Adrenal gland (tissue), 12 donors: ENCODE measurements around the gene CDC25C. TPM values are rescaled to one million over a fixed set of nuclear protein-coding genes. Genes with fewer than 3 reads are reported as not detected.
A peak's percentile ranks its signal among the peaks of the same experiment; 100 is the strongest.

Source experiments
- DNase-seq, 7 donors: peaks; one replicate each; pipeline ENCODE4 v3.0.0-alpha.2; 2019 to 2020
- H3K27ac ChIP-seq, 5 donors: fragments of 200-600 bp; sonication (generic) in 4 of 5; 1 replicate in 3 of 5; 2 replicates in 2 of 5; pipeline versions ENCODE4 v1.5.1 to v1.8.0; 2016 to 2020; ENCODE audit warnings: mild to moderate bottlenecking in 1 of 5
- H3K27me3 ChIP-seq: fragments of 200-600 bp; 2 replicates; pipeline ENCODE4 v1.8.0; 2021
- H3K36me3 ChIP-seq, 2 donors: fragments of 200-600 bp; replicated peaks in 1 of 2; 1 replicate in 1 of 2; 2 replicates in 1 of 2; pipeline versions ENCODE4 v1.5.1 to v1.8.0; 2018 to 2022
- H3K4me1 ChIP-seq, 2 donors: fragments of 200-600 bp; replicated peaks in 1 of 2; 1 replicate in 1 of 2; 2 replicates in 1 of 2; pipeline versions ENCODE4 v1.5.1 to v1.8.0; 2018 to 2021
- H3K4me3 ChIP-seq, 4 donors: fragments of 200-600 bp; sonication (generic) in 3 of 4; one replicate each; pipeline ENCODE4 v1.5.1; 2016 to 2018
- H3K9me3 ChIP-seq, 3 donors: fragments of 200-600 bp; sonication (generic) in 1 of 3; replicated peaks in 1 of 3; 1 replicate in 2 of 3; 2 replicates in 1 of 3; pipeline versions ENCODE4 v1.5.1 to v1.8.0; 2016 to 2021
- CTCF ChIP-seq, 6 experiments: fragments of 450-650 bp in 4 of 6; fragments of 200-600 bp in 2 of 6; sonication (generic) in 1 of 6; IDR thresholded peaks; 1 replicate in 5 of 6; 2 replicates in 1 of 6; pipeline versions ENCODE4 v1.5.1 to v1.8.0; 2016 to 2021; ENCODE audit warnings: antibody characterized with exemption in 6 of 6, mild to moderate bottlenecking in 2 of 6, moderate library complexity in 1 of 6
- POLR2A ChIP-seq, 2 donors: fragments of 450-650 bp; IDR thresholded peaks; one replicate each; pipeline ENCODE4 v1.6.1; 2017; ENCODE audit warnings: antibody characterized with exemption in 2 of 2, mild to moderate bottlenecking in 2 of 2, moderate library complexity in 1 of 2
- WGBS, 4 donors: extraction: QIAGEN DNeasy Blood & Tissue Kit in 2 of 4; methylation state at CpG; one replicate each; pipeline versions ENCODE4 v1.1.5 to v1.1.7; 2013 to 2017; 5-methylcytosine and 5-hydroxymethylcytosine counted together
- intact Hi-C, 2 donors: fragments of 100-400 bp; cut with DNase I; formaldehyde crosslinking; loops; one replicate each; pipeline versions ENCODE4 v1.14.1 to v1.15.0; 2022 to 2023
- polyA plus RNA-seq, 3 donors: library from polyadenylated mRNA; stranded (reverse); fragments of 200-250 nt in 2 of 3; fragments of 350-450 nt in 1 of 3; fragmentation: Illumina TruSeq in 1 of 3; extraction: RNeasy Lipid Tissue Mini Kit (QIAGEN cat#74804) in 1 of 3; gene quantifications; one replicate each; pipeline ENCODE4 v1.2.3, GENCODE V29; 2013 to 2014
- total RNA-seq, 9 donors: library from RNA; depleted of rRNA in 4 of 9; stranded (reverse); fragments of >200 nt in 4 of 9; fragments of 120-200 nt in 1 of 9; fragmentation: NEBNext Ultra II Directional in 1 of 9; extraction: Animal tissue kit (Norgen Biotek cat#: 25700) in 1 of 9; gene quantifications; one replicate each; pipeline versions ENCODE4 v1.1.0 to v1.2.4, GENCODE V29; 2013 to 2023
- donor health status: healthy with polysubstance abuse.
- donor health status: Bipolar disorder and iron deficiency.
- donor health status: DM: yes; HTN: yes; CAD: no.
- donor health status: DM: no; HTN: no; CAD: no.
- donor health status: DM: no; HTN: no; CAD: no.
- donor health status: DM: yes; HTN: yes; CAD: no.

Gene CDC25C
- total and polyA plus RNA-seq, 12 donors: 0.24 to 5.2 (median 0.32) TPM; not detected in 4

DNA sequence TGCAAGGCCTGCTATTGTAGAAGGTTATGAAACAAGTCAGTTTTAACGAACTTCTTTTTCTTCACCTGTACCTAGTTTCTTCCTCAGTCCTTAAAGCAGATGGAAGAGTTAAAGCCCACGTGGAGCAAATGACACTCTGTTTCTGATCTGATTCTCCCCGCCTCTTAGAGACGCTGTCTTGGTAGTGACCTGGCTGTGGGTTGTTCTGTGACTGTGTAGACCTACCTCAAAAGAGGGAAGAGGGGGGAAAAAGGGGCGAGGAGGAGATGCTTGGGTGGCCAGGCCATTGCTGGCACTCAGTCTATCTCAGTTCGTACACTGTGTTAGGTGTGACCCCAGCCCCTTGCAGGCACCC is 57.8 kb downstream of the CDC25C start:
- H3K4me3 ChIP-seq: peak overlapping the region in 1 of 4 donors; percentile 58
- no peaks in the 10 kb centered on the region for H3K36me3 ChIP-seq
- H3K27ac ChIP-seq: no peak overlapping the region
- peaks cover 4% of the 10 kb centered on the region for H3K27me3 ChIP-seq
- peaks cover 0 to 9% of the 10 kb centered on the region in 2 donors for H3K4me1 ChIP-seq
- no peak for DNase-seq
- no peaks in the 10 kb centered on the region for H3K9me3 ChIP-seq
- 44 to 57% (median 52%) methylated on average over 6 of the region's 6 CpGs for WGBS, 4 donors
- intact Hi-C loops: no loop called here
- TF ChIP-seq POLR2A (IDR thresholded peaks at IDR 0.05) (no peak), CTCF (IDR thresholded peaks at IDR 0.05) (no peak)

DNA sequence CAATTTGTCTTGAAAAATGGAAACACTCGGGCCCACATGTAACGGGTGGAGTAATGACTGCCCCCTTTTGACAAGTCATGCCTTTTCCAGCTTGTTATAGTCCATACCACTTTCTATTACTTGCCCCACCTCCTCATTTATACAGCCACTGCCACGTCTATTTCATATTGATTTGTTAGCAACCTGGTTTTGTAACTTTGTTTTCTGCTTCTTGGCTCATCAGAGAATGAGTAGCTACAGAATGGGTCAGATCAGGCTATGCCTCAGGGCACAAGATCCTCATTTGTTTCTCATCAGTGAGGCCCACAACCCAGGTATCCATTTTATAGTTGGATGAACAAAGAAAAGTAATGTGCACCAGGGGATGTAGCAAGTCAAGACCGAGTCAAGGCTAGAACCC is 58.9 kb downstream of the CDC25C start:
- DNase-seq: no peak
- intact Hi-C loops: no loop called here
- Histone ChIP-seq H3K36me3 (no peaks in the 10 kb centered on the region), H3K4me1 (peaks cover 0 to 9% of the 10 kb centered on the region in 2 donors), H3K27ac (no peak overlapping the region), H3K27me3 (peaks cover 4% of the 10 kb centered on the region), H3K9me3 (no peaks in the 10 kb centered on the region), H3K4me3 (no peak overlapping the region)
- WGBS, 4 donors: 94 to 96% (median 94%) methylated on average over 4 of the region's 4 CpGs
- TF ChIP-seq CTCF (IDR thresholded peaks at IDR 0.05): no peak
- TF ChIP-seq POLR2A (IDR thresholded peaks at IDR 0.05): no peak

DNA sequence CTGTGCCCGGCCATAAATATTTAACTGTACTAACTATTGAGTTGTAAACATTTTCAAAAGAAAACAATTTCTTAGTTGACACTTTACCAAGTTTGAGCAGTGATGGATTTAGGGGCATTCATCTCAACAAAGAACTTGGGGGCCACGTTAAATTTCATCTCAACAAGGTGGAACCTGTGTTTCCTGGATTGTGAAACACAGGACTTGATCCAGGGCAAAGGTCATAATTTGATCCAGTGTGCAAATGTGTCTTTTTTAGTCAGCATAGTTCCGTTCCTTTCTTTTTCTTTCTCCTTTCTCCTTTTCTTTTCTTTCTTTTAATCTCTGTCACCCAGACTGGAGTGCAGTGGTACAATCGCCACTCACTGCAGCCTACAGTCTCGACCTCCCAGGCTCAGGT is 60.3 kb downstream of the CDC25C start:
- intact Hi-C loops: no loop called here
- no peaks in the 10 kb centered on the region for H3K36me3 ChIP-seq
- H3K27ac ChIP-seq: no peak overlapping the region
- 74 to 83% (median 77%) methylated on average over 5 of the region's 5 CpGs for WGBS, 4 donors
- TF ChIP-seq POLR2A (IDR thresholded peaks at IDR 0.05) (no peak), CTCF (IDR thresholded peaks at IDR 0.05) (no peak)
- no peaks in the 10 kb centered on the region for H3K9me3 ChIP-seq
- DNase-seq: no peak
- H3K4me3 ChIP-seq: no peak overlapping the region
- peaks cover 4% of the 10 kb centered on the region for H3K27me3 ChIP-seq
- peaks cover 0 to 9% of the 10 kb centered on the region in 2 donors for H3K4me1 ChIP-seq

GRCh38 chr5:138264183-138264582 is 67.4 kb downstream of the CDC25C start:
- no peak for DNase-seq
- 84 to 98% (median 90%) methylated on average over 2 to 8 of the region's 8 CpGs for WGBS, 4 donors
- no peak overlapping the region for H3K4me3 ChIP-seq
- no peak overlapping the region for H3K27ac ChIP-seq
- no peaks in the 10 kb centered on the region for H3K27me3 ChIP-seq
- no peaks in the 10 kb centered on the region for H3K36me3 ChIP-seq
- TF ChIP-seq POLR2A (IDR thresholded peaks at IDR 0.05) (no peak), CTCF (IDR thresholded peaks at IDR 0.05) (no peak)
- no peaks in the 10 kb centered on the region for H3K4me1 ChIP-seq
- intact Hi-C loops: no loop called here
- H3K9me3 ChIP-seq: no peaks in the 10 kb centered on the region
